ENCODE results near the gene SPRR4. TPM values are rescaled to one million over a fixed set of nuclear protein-coding genes. Genes with fewer than 3 reads are reported as not detected.

Gene SPRR4
- total RNA-seq, 6 experiments from 2014 or later = not detected

DNA sequence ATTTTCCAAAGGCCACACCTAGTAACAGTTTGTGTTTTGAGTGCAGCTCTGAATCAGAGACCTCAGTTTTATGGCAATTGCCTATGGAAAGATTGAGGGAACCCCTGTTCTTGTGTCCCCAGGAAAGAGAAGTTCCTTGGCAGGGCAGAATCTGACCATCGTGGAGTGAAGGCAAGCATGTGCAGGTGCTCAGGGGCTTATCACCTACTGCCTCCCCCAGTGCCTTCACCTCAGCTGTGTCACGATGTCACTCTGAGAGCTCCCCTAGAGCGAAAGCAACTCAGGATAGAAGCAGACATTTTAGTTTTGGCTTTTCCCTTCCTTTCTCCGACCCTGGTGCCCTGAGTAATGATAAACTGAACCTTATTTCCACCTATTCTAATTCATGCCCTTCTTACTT, 11.6 kb downstream of the SPRR4 start:
- no peaks in the 10 kb centered on the region for H3K4me1 Mint-ChIP-seq (ENCODE audit: low read depth)
- TF ChIP-seq CTCF (IDR thresholded peaks at IDR 0.05) = no peak
- H3K27ac Mint-ChIP-seq = no peak overlapping the region
- no peak for DNase-seq
- no peak overlapping the region for H3K4me3 Mint-ChIP-seq
- H3K36me3 Mint-ChIP-seq (ENCODE audit: low read depth) = no peaks in the 10 kb centered on the region
- peaks cover 6% of the 10 kb centered on the region for H3K27me3 Mint-ChIP-seq (ENCODE audit: insufficient read depth)
- H3K9me3 Mint-ChIP-seq = peaks cover 16% of the 10 kb centered on the region; the same call in 1 of the 2 replicates

DNA sequence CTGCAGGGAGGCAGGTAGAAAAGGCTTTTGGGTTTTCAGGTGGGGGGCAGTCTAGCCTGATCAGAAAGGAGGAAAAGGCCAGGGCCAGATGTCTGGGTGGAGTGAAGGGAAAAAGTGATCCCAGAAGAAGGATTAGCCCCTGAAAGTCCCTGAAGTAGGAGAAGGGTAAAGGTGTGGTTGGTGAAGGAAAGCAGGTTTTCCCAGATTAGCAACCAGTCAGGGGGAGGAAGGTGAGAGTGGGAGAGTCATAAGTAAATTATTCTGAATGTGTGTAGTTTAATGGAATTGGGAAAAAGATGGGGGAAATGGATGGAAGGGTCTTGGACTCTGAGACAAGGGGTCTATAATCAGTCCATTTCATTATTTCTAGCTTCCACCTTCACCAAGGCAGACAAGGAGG, 12.8 kb downstream of the SPRR4 start:
- no peak for TF ChIP-seq CTCF (IDR thresholded peaks at IDR 0.05)
- Mint-ChIP-seq H3K27me3 (ENCODE audit: insufficient read depth) (peaks cover 6% of the 10 kb centered on the region), H3K9me3 (peaks cover 16% of the 10 kb centered on the region; the same call in 1 of the 2 replicates)

GRCh38 chr1:152983743-152984142, 13.3 kb downstream of the SPRR4 start, which contains the start of gene SPRR1A:
Gene SPRR1A, plus strand, starts transcription at chr1:152984081. Its CDS starts 1,150 bp downstream, at chr1:152985231.
- no peak for DNase-seq
- Mint-ChIP-seq H3K4me1 (ENCODE audit: low read depth) (no peaks in the 10 kb centered on the region), H3K36me3 (ENCODE audit: low read depth) (no peaks in the 10 kb centered on the region)

More for the DNA sequence above, 12.8 kb downstream of the SPRR4 start:
- Mint-ChIP-seq H3K4me3 (no peak overlapping the region), H3K36me3 (ENCODE audit: low read depth) (no peaks in the 10 kb centered on the region), H3K27ac (no peak overlapping the region), H3K4me1 (ENCODE audit: low read depth) (no peaks in the 10 kb centered on the region)
- no peak for DNase-seq

GRCh38 chr1:152986578-152986977, 16.1 kb downstream of the SPRR4 start:
- Mint-ChIP-seq H3K27ac (no peak overlapping the region), H3K27me3 (ENCODE audit: insufficient read depth) (peaks cover 6% of the 10 kb centered on the region), H3K4me3 (no peak overlapping the region), H3K9me3 (peaks cover 22% of the 10 kb centered on the region; the same call in 1 of the 2 replicates), H3K36me3 (ENCODE audit: low read depth) (no peaks in the 10 kb centered on the region), H3K4me1 (ENCODE audit: low read depth) (no peaks in the 10 kb centered on the region)
- no peak for TF ChIP-seq CTCF (IDR thresholded peaks at IDR 0.05)
- DNase-seq = no peak

More at GRCh38 chr1:152983743-152984142, 13.3 kb downstream of the SPRR4 start, which contains the start of gene SPRR1A:
- H3K27me3 Mint-ChIP-seq (ENCODE audit: insufficient read depth) = peaks cover 6% of the 10 kb centered on the region
- H3K9me3 Mint-ChIP-seq = peaks cover 16% of the 10 kb centered on the region; the same call in 1 of the 2 replicates
- no peak within 1 kb of the TSS for H3K4me3 Mint-ChIP-seq
- no peak for TF ChIP-seq CTCF (IDR thresholded peaks at IDR 0.05)
- H3K27ac Mint-ChIP-seq = no peak within 1 kb of the TSS

- H3K27me3 Mint-ChIP-seq (ENCODE audit: insufficient read depth) = no peaks in the 10 kb centered on the region; the same call in 1 of the 2 replicates
- H3K4me3 Mint-ChIP-seq = no peak overlapping the region
- TF ChIP-seq CTCF (IDR thresholded peaks at IDR 0.05) = no peak
- DNase-seq = no peak
- H3K36me3 Mint-ChIP-seq (ENCODE audit: low read depth) = no peaks in the 10 kb centered on the region
- no peak overlapping the region for H3K27ac Mint-ChIP-seq
- no peaks in the 10 kb centered on the region for H3K4me1 Mint-ChIP-seq (ENCODE audit: low read depth)
- H3K9me3 Mint-ChIP-seq = peaks cover 22% of the 10 kb centered on the region
Measured at GRCh38 chr1:152993186-152993585, 22.7 kb downstream of the SPRR4 start.
